HepG2 (cell line): ENCODE measurements around the gene PRKAG1. TPM values are rescaled to one million over a fixed set of nuclear protein-coding genes. Genes with fewer than 3 reads are reported as not detected.
A peak's percentile ranks its signal among the peaks of the same experiment; 100 is the strongest.

Source experiments
- ADNP ChIP-seq: sonication (generic); formaldehyde crosslinking; IDR thresholded peaks from 2 replicates; pipeline ENCODE4 v1.4.0; 2020; ENCODE audit warnings: missing genetic modification reagents
- CHCHD3 ChIP-seq: sonication (generic); formaldehyde crosslinking; IDR thresholded peaks from 2 replicates; pipeline ENCODE4 v1.8.0; 2022; ENCODE audit warnings: mild to moderate bottlenecking, missing genetic modification reagents, moderate library complexity
- EZH2 ChIP-seq: conservative IDR thresholded peaks from 2 replicates; pipeline ENCODE4 v1.6.1; 2012; ENCODE audit warnings: mild to moderate bottlenecking, low read depth, low read length, moderate library complexity
- GLI4 ChIP-seq: sonication (generic); formaldehyde crosslinking; IDR thresholded peaks from 2 replicates; pipeline ENCODE4 v1.5.1; 2020; ENCODE audit warnings: missing genetic modification reagents, mild to moderate bottlenecking, moderate library complexity, borderline replicate concordance
- HNRNPK ChIP-seq: fragments of 200-400 bp; formaldehyde crosslinking; IDR thresholded peaks from 2 replicates; pipeline ENCODE4 v1.6.1; 2018; ENCODE audit warnings: low read length, low read depth, moderate library complexity, mild to moderate bottlenecking; ENCODE audit not compliant: poor library complexity, severe bottlenecking
- IRX3 ChIP-seq: sonication (generic); formaldehyde crosslinking; IDR thresholded peaks from 2 replicates; pipeline ENCODE4 v1.8.1; 2023; ENCODE audit warnings: mild to moderate bottlenecking, low read depth, missing genetic modification reagents, borderline replicate concordance
- KAT7 ChIP-seq: IDR thresholded peaks from 2 replicates; pipeline ENCODE4 v1.6.1; 2018; ENCODE audit warnings: borderline replicate concordance, missing compliant biosample characterization
- KLF12 ChIP-seq: sonication (generic); formaldehyde crosslinking; IDR thresholded peaks from 2 replicates; pipeline ENCODE4 v1.4.0; 2020; ENCODE audit warnings: missing genetic modification reagents, borderline replicate concordance
- LCORL ChIP-seq, 2 experiments: fragments of 450-650 bp in 1 of 2; sonication (generic) in 1 of 2; formaldehyde crosslinking in 1 of 2; IDR thresholded peaks; 2 replicates each; pipeline versions ENCODE4 v1.5.0 to v1.6.1; 2017 to 2020; ENCODE audit warnings: antibody characterized with exemption in 1 of 2, missing genetic modification reagents in 1 of 2
- POLR2AphosphoS2 ChIP-seq: IDR thresholded peaks from 2 replicates; pipeline ENCODE4 v1.6.1; 2011; ENCODE audit warnings: low read depth, low read length, improper control_type of control experiment
- PRPF4 ChIP-seq: fragments of 200-400 bp; formaldehyde crosslinking; IDR thresholded peaks from 2 replicates; pipeline ENCODE4 v1.6.1; 2016; ENCODE audit warnings: low read length, low read depth; ENCODE audit not compliant: poor library complexity, severe bottlenecking
- SOX13 ChIP-seq, 3 experiments: fragments of 450-650 bp in 1 of 3; sonication (generic) in 1 of 3; formaldehyde crosslinking in 1 of 3; IDR thresholded peaks in 2 of 3; conservative IDR thresholded peaks in 1 of 3; 2 replicates each; pipeline versions ENCODE4 v1.5.0 to v1.6.1; 2016 to 2020; ENCODE audit warnings: antibody characterized with exemption in 1 of 3, mild to moderate bottlenecking in 1 of 3, missing compliant biosample characterization in 1 of 3, missing genetic modification reagents in 1 of 3, moderate library complexity in 1 of 3
- SP140L ChIP-seq: sonication (generic); formaldehyde crosslinking; IDR thresholded peaks from 2 replicates; pipeline ENCODE4 v1.4.0; 2020; ENCODE audit warnings: missing genetic modification reagents, borderline replicate concordance
- TIGD3 ChIP-seq: sonication (generic); formaldehyde crosslinking; IDR thresholded peaks from 2 replicates; pipeline ENCODE4 v1.5.1; 2020; ENCODE audit warnings: mild to moderate bottlenecking, missing genetic modification reagents, borderline replicate concordance
- UBTF ChIP-seq: sonication (generic); formaldehyde crosslinking; IDR thresholded peaks from 2 replicates; pipeline ENCODE4 v1.4.0; 2020; ENCODE audit warnings: mild to moderate bottlenecking, missing genetic modification reagents
- ZBTB34 ChIP-seq: sonication (generic); formaldehyde crosslinking; IDR thresholded peaks from 2 replicates; pipeline ENCODE4 v1.8.0; 2022; ENCODE audit warnings: mild to moderate bottlenecking, missing genetic modification reagents
- ZNF331 ChIP-seq: sonication (generic); formaldehyde crosslinking; IDR thresholded peaks from 2 replicates; pipeline ENCODE4 v1.4.0; 2020; ENCODE audit warnings: missing genetic modification reagents
- ZNF350 ChIP-seq: sonication (generic); formaldehyde crosslinking; IDR thresholded peaks from 2 replicates; pipeline ENCODE4 v1.4.0; 2020; ENCODE audit warnings: mild to moderate bottlenecking, low read depth, missing genetic modification reagents, borderline replicate concordance
- ZNF552 ChIP-seq: sonication (generic); formaldehyde crosslinking; IDR thresholded peaks from 2 replicates; pipeline ENCODE4 v1.9.0; 2022; ENCODE audit warnings: missing genetic modification reagents, mild to moderate bottlenecking, borderline replicate concordance
- ZNF562 ChIP-seq: sonication (generic); formaldehyde crosslinking; IDR thresholded peaks from 2 replicates; pipeline ENCODE4 v1.8.0; 2022; ENCODE audit warnings: missing genetic modification reagents, borderline replicate concordance
- ZSCAN30 ChIP-seq: sonication (generic); formaldehyde crosslinking; IDR thresholded peaks from 2 replicates; pipeline ENCODE4 v1.5.0; 2020; ENCODE audit warnings: mild to moderate bottlenecking, missing genetic modification reagents
- polyA plus RNA-seq, 8 experiments: library from polyadenylated mRNA; depleted of rRNA in 3 of 8; stranded (reverse) in 7 of 8; unstranded in 1 of 8; fragments of >200 nt; fragmentation: Illumina TruSeq in 4 of 8; extraction: Trizol in 4 of 8; gene quantifications; 2 replicates each; pipeline versions ENCODE4 v1.2.1 to v1.2.3, GENCODE V29; 2011 to 2016; ENCODE audit warnings: low read depth in 4 of 8, missing spikeins in 1 of 8, mixed read lengths in 1 of 8; ENCODE audit not compliant: insufficient read depth in 1 of 8
- total RNA-seq, 5 experiments: library from RNA; depleted of rRNA; stranded (reverse); fragments of >200 nt; fragmentation: Illumina TruSeq; extraction: Trizol; gene quantifications; 2 replicates each; pipeline ENCODE4 v1.2.3, GENCODE V29; 2016; ENCODE audit warnings: low read depth in 1 of 5

The PRKAG1 gene
- total and polyA plus RNA-seq, 2 of the 13 experiments (the other 11 are each of a cell fraction or from before 2014, with no cell fraction given) = 26.1 to 32.8 TPM

- TF ChIP-seq TIGD3 (CRISPR knock-in tag) (0 out of 2 replicates have a peak, but pooled peaks have one; percentile 50), UBTF (CRISPR knock-in tag) (peak; percentile 69; the same call in 1 of the 2 replicates), POLR2AphosphoS2 (no peak), ZNF552 (CRISPR knock-in tag) (no peak), CHCHD3 (no peak), ADNP (no peak), SP140L (CRISPR knock-in tag) (no peak), HNRNPK (peak; percentile 84), LCORL (IDR thresholded peaks at IDR 0.05) (no peak), LCORL (CRISPR knock-in tag; IDR thresholded peaks at IDR 0.05) (peak; percentile 74), ZNF562 (CRISPR knock-in tag) (no peak), ZNF350 (CRISPR knock-in tag) (peak; percentile 82; the same call in 1 of the 2 replicates), PRPF4 (no peak), EZH2 (no peak), GLI4 (CRISPR knock-in tag) (no peak; the same call in 1 of the 2 replicates), KAT7 (CRISPR knock-in tag) (no peak; the same call in 1 of the 2 replicates), ZNF331 (CRISPR knock-in tag) (peak; percentile 54; the same call in 1 of the 2 replicates), SOX13 (IDR thresholded peaks at IDR 0.05) (0 out of 2 replicates have a peak, but pooled peaks have one; percentile 8), SOX13 (CRISPR knock-in tag; conservative IDR thresholded peaks at IDR 0.05 in 1 of 2, IDR thresholded peaks at IDR 0.05 in 1 of 2) (0 out of 4 replicates have a peak, but pooled peaks of 1 of the 2 experiments have one; percentile 27), KLF12 (CRISPR knock-in tag) (no peak), ZBTB34 (no peak), IRX3 (CRISPR knock-in tag) (no peak), ZSCAN30 (CRISPR knock-in tag) (no peak)
Measured at GRCh38 chr12:48957141-48958048, 61.2 kb downstream of the PRKAG1 start, which contains the start of gene ARF3 (continued).
